Dendritic cell treated with granulocyte-macrophage colony-stimulating factor and Interleukin-4, amounts not matched to agents 40 ng/mL and 50 ng/mL, for 4 days (primary cell): Measurements from ENCODE around the gene DPYSL4.

Source experiments
- H3K27ac Mint-ChIP-seq: one replicate; pipeline ENCODE4 v1.8.0; 2022; ENCODE audit warnings: mild to moderate bottlenecking, mixed read lengths
- H3K27me3 Mint-ChIP-seq: one replicate; pipeline ENCODE4 v1.8.0; 2022; ENCODE audit warnings: mild to moderate bottlenecking, mixed read lengths
- H3K36me3 Mint-ChIP-seq: one replicate; pipeline ENCODE4 v1.8.0; 2022; ENCODE audit warnings: low read depth, mixed read lengths
- H3K4me1 Mint-ChIP-seq: one replicate; pipeline ENCODE4 v1.8.0; 2022; ENCODE audit warnings: low read depth, mixed read lengths
- H3K4me3 Mint-ChIP-seq: one replicate; pipeline ENCODE4 v1.8.0; 2022; ENCODE audit warnings: mild to moderate bottlenecking, moderate library complexity, mixed read lengths
- H3K9me3 Mint-ChIP-seq: one replicate; pipeline ENCODE4 v1.8.0; 2022; ENCODE audit warnings: mixed read lengths
- intact Hi-C: fragments of 100-400 bp; cut with micrococcal nuclease; formaldehyde crosslinking; loops from one replicate; pipeline ENCODE4 v1.15.0; 2022

DPYSL4 gene

GRCh38 chr10:132173185-132173584, 13.6 kb upstream of the DPYSL4 start:
- Mint-ChIP-seq H3K36me3 (no peaks in the 10 kb centered on the region), H3K4me3 (no peak overlapping the region), H3K27ac (no peak overlapping the region), H3K27me3 (peaks cover 34% of the 10 kb centered on the region), H3K4me1 (no peaks in the 10 kb centered on the region), H3K9me3 (peaks cover 12% of the 10 kb centered on the region)
- intact Hi-C loops: no loop called here

- intact Hi-C loops: no loop called here
- H3K27me3 Mint-ChIP-seq: peaks cover 40% of the 10 kb centered on the region
- no peaks in the 10 kb centered on the region for H3K4me1 Mint-ChIP-seq
- no peak overlapping the region for H3K27ac Mint-ChIP-seq
- no peaks in the 10 kb centered on the region for H3K36me3 Mint-ChIP-seq
- H3K9me3 Mint-ChIP-seq: peaks cover 12% of the 10 kb centered on the region
- H3K4me3 Mint-ChIP-seq: no peak overlapping the region
These were observed 12.5 kb upstream of the DPYSL4 start for GRCh38 chr10:132174237-132174636.

- H3K36me3 Mint-ChIP-seq: no peaks in the 10 kb centered on the region
- peaks cover 12% of the 10 kb centered on the region for H3K9me3 Mint-ChIP-seq
- H3K4me1 Mint-ChIP-seq: no peaks in the 10 kb centered on the region
- H3K27ac Mint-ChIP-seq: no peak overlapping the region
- intact Hi-C loops: no loop called here
- H3K4me3 Mint-ChIP-seq: no peak overlapping the region
- peaks cover 42% of the 10 kb centered on the region for H3K27me3 Mint-ChIP-seq
These were observed 11.3 kb upstream of the DPYSL4 start for GRCh38 chr10:132175408-132175807.

DNA sequence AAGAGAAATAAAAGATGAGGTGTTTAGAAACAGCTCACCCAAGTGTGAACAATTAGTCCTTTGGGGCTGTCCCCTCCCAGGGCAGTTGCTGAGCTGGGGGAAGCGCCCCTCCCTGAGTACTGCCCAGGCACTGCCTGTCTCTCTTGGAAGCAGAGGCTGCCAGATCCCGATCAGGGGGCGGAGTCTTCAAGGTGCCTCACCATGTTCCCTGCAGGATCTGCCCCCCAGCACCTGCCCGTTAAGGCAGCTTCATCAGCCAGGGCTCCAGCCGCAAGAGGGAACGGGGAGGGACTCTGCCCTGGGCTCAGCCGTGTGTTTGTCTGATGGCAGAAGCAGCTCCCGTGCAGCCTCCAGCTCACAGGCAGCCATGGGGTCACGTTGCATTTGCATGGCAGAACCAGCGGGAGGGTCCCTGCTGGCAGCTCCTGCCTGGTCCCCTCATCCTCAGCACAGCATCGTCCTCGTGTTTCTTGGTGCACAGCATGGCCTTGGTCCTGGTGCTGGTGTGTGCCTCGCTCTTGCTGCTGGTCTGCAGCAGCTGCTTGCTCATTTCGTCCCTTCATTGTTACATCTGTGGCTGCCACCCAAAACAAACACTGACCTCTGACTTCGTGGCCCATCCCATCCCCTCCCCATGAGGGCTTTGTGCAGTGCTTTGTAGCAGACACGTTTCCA, 10.7 kb upstream of the DPYSL4 start:
- Mint-ChIP-seq H3K4me3 (no peak overlapping the region), H3K27me3 (peaks cover 47% of the 10 kb centered on the region), H3K36me3 (no peaks in the 10 kb centered on the region), H3K27ac (no peak overlapping the region), H3K4me1 (no peaks in the 10 kb centered on the region), H3K9me3 (peaks cover 12% of the 10 kb centered on the region)
- intact Hi-C loops: no loop called here

DNA sequence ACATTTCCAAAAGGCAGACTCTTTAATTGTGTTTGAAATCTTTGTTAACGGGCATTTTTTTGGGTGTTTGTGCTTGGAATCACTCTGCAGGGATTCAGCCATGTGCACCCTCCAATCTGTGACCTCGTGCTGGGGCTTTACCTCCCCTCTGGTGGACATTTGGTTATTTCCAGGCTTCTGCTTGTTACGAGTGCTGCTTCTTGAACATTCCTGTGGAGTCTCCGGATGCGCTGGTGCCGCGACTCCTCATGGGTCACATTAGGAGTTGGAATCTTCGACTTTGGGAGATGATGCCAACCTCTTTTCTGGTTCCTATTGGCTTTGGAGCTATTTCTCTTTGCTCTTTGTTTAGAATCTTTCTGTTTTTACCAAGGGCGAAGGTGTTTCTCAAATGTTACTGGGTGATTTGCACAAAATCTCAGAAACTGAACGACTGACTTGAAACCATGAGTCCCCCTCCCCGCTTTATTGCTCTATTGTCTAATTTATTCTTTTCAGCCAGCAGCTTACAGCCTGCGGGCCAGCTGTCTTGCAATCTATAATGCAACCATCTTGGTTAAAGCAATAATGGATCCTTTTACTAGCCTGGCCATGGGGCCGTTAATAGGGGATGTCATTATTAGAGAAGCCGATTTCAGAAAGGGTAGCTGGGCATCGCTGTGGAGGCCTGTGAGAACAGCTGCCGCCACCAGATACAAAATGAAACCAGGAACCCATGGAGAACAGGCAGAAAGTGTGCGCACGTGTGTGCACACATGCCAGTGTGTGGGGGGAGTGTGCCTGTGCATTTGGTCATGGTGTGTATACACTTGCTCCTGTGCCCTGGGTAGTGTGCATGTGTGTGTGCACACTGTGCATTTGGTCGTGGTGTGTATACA, 9.9 kb upstream of the DPYSL4 start:
- no peaks in the 10 kb centered on the region for H3K36me3 Mint-ChIP-seq
- H3K27ac Mint-ChIP-seq: no peak overlapping the region
- peaks cover 12% of the 10 kb centered on the region for H3K9me3 Mint-ChIP-seq
- no peaks in the 10 kb centered on the region for H3K4me1 Mint-ChIP-seq
- no peak overlapping the region for H3K4me3 Mint-ChIP-seq
- intact Hi-C loops: no loop called here
- peaks cover 54% of the 10 kb centered on the region for H3K27me3 Mint-ChIP-seq

DNA sequence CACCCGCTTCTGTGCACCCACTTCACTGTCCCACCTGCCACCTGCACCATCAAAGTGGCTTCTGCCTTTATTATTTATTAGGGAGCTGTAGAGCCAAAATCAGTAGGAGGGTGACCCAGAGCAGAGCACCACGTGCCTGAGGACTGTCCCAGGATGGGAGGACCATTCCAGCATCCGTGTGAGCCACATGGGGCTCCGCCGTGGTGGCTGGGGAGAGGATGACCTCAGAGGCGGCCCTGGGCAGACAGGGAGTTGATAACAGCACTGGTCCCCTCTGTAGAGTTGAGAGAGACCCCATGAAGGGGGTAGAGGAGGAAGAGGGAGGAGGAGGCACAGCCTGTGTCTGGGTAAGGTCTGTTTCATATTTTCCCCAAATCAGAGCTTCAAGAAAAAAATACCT, 8.7 kb upstream of the DPYSL4 start:
- peaks cover 63% of the 10 kb centered on the region for H3K27me3 Mint-ChIP-seq
- H3K9me3 Mint-ChIP-seq: peaks cover 9% of the 10 kb centered on the region
- H3K36me3 Mint-ChIP-seq: no peaks in the 10 kb centered on the region
- H3K4me3 Mint-ChIP-seq: no peak overlapping the region
- intact Hi-C loops: no loop called here
- no peak overlapping the region for H3K27ac Mint-ChIP-seq
- no peaks in the 10 kb centered on the region for H3K4me1 Mint-ChIP-seq

GRCh38 chr10:132178672-132179545, 7.8 kb upstream of the DPYSL4 start:
- no peaks in the 10 kb centered on the region for H3K4me1 Mint-ChIP-seq
- H3K27me3 Mint-ChIP-seq: peaks cover 70% of the 10 kb centered on the region
- H3K9me3 Mint-ChIP-seq: peaks cover under 1% of the 10 kb centered on the region
- no peaks in the 10 kb centered on the region for H3K36me3 Mint-ChIP-seq
- intact Hi-C loops: no loop called here
- no peak overlapping the region for H3K27ac Mint-ChIP-seq
- no peak overlapping the region for H3K4me3 Mint-ChIP-seq

DNA sequence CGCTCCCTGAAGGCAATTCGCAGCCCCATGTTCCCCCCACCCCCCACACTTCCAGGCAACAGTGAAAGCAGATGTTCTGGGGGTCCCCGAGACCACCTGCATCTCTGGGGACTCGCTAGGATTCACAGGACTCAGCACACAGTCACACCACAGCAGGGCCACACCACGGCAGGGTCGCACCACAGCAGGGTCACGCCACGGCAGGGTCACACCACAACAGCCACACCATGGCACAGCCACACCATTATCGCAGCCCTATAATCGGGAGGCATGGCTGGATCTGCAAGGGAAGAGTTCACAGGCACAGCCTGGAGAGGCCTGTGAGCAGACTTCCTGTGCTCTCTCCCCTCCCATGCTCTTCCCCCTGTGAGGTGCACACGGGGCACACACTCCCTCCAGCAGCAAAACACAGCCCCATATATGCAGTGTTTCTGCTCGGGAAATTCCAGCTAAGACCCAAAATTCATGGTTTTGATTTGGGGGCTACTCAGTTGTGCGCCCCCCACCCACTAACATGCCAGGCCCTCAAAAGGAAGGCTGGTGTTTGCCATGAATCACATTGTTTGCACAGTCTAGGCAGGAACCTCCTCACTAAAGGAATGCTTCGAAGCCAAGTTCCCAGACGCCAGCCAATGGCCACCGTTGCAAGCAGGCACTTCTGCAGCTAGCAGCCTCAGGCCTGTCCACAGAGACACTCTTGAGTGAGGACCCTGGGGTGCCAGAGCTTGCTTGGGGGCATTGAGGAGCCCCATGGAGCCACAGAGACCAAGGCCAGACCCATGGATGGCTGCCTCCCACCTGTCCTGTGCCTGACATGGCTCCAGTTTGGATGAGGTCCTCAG, 7.0 kb upstream of the DPYSL4 start:
- no peak overlapping the region for H3K27ac Mint-ChIP-seq
- intact Hi-C loops: no loop called here
- no peaks in the 10 kb centered on the region for H3K36me3 Mint-ChIP-seq
- H3K4me3 Mint-ChIP-seq: no peak overlapping the region
- no peaks in the 10 kb centered on the region for H3K9me3 Mint-ChIP-seq
- H3K27me3 Mint-ChIP-seq: peaks cover 72% of the 10 kb centered on the region
- no peaks in the 10 kb centered on the region for H3K4me1 Mint-ChIP-seq

GRCh38 chr10:132180736-132181135, 6.0 kb upstream of the DPYSL4 start:
- intact Hi-C loops: no loop called here
- Mint-ChIP-seq H3K4me1 (no peaks in the 10 kb centered on the region), H3K9me3 (no peaks in the 10 kb centered on the region), H3K36me3 (no peaks in the 10 kb centered on the region), H3K27me3 (peaks cover 74% of the 10 kb centered on the region), H3K4me3 (no peak overlapping the region), H3K27ac (no peak overlapping the region)

DNA sequence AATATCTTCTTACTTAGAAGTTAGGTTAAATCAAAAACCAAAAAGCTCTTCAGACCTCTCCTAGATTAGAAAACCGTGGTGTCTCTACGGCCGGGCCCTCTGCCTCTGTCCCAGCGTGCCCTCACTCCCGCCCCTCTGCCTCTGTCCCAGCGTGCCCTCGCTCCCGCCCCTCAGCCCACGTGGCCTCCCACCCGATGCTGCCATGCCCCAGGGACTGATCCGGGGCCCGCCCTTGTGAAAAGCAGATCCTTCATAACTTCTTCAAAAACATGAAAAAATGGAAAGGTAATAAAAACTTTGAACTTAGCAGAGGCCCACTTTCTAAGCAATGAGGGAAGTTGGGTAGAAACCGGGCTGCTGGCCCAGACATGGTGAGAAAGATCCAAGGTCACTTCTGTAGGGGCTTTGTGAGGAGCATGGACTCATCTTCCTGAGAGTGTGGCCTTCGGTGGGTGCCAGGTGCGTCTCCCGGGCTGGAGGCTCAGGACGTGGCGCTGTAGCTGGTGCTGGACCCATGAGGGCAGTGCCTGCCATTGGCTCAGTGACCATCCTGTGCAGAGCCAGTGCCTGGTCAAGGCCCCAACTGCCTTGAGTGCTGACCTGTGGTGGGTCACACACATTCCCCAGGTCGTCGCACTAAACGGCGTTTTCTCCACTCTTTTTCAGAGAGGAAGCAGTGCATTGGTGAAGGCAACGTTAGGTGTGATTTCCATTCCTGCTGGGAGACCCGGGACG, 4.9 kb upstream of the DPYSL4 start:
- peaks cover 69% of the 10 kb centered on the region for H3K27me3 Mint-ChIP-seq
- H3K36me3 Mint-ChIP-seq: no peaks in the 10 kb centered on the region
- H3K4me1 Mint-ChIP-seq: peaks cover 5% of the 10 kb centered on the region
- no peak overlapping the region for H3K27ac Mint-ChIP-seq
- H3K9me3 Mint-ChIP-seq: no peaks in the 10 kb centered on the region
- H3K4me3 Mint-ChIP-seq: no peak overlapping the region
- intact Hi-C loops: no loop called here

DNA sequence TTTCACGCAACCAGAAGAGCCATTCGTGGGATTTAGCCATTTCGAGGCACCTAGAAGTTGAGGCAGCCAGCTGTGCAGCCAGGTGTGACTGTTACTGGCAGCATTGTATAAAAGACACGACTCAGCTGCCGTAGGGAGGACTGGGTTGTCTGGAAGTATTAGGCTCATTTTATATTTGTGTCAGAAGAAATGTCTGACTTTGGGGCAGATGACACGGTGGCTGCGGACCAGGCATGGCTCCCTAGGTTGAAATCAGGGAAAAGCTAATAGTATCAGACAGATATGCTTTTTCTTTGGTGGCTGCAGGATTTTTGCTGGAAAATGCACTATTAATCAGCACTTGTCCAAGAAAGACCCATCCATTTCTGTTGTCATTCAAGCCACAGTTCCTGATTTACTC, 4.2 kb upstream of the DPYSL4 start:
- H3K9me3 Mint-ChIP-seq: no peaks in the 10 kb centered on the region
- H3K4me3 Mint-ChIP-seq: no peak overlapping the region
- no peaks in the 10 kb centered on the region for H3K36me3 Mint-ChIP-seq
- intact Hi-C loops: no loop called here
- peaks cover 65% of the 10 kb centered on the region for H3K27me3 Mint-ChIP-seq
- H3K4me1 Mint-ChIP-seq: peaks cover 5% of the 10 kb centered on the region
- no peak overlapping the region for H3K27ac Mint-ChIP-seq

DNA sequence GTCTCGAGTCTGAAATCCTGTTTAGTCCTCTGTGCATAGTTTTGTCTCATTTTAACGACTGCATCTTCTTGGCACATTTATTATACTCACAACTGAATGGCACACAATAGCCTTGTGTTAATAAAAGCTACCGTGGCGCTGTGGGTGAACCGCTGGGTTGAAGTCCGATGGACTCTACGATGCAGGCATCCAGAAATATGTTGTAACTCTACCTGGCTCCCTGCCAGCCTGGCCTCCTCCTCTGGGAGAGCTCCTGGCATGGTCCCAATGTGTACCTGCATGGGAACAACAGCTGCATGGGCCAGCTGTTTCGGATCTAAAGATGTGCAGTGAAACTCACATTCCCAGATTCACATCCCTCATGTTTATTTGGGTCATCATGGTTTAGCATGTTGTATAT, 3.7 kb upstream of the DPYSL4 start:
- no peak overlapping the region for H3K4me3 Mint-ChIP-seq
- no peaks in the 10 kb centered on the region for H3K9me3 Mint-ChIP-seq
- intact Hi-C loops: no loop called here
- no peak overlapping the region for H3K27ac Mint-ChIP-seq
- H3K4me1 Mint-ChIP-seq: peaks cover 9% of the 10 kb centered on the region
- H3K36me3 Mint-ChIP-seq: no peaks in the 10 kb centered on the region
- H3K27me3 Mint-ChIP-seq: peaks cover 68% of the 10 kb centered on the region
